Measurements from ENCODE around the gene KMT2C.
"Not testable (repeated sequence)": the region's sequence is repeated elsewhere in the genome, so short reads cannot be mapped to it uniquely, and the experiment has no call there.

Gene KMT2C

DNA sequence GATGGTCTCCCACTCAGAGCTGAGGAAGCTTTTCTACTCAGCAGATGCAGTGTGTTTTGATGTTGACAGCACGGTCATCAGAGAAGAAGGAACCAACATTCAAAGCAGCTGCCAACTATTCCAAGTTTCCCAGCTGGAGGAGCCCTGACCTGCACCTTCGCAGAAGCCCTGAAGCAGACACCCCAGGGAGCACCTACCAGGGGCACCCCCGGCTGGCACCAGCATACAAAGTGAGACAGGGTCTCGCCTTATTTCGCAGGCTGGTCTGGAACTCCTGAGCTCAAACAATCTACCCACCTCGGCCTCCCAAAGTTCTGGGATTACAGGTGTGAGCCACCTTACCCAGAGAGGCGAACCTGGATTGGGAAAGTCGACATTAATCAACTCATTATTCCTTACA lies 68.6 kb downstream of the KMT2C start:
- Histone ChIP-seq H3K4me1 (ENCODE audit: control insufficient read depth, insufficient read depth, low read length) (no peaks in the 10 kb centered on the region), H3K9ac (ENCODE audit: low read depth, low read length) (no peak overlapping the region), H3K4me2 (ENCODE audit: low read length) (no peak overlapping the region), H3K9me3 (replicated peaks; ENCODE audit: low read length) (no peaks in the 10 kb centered on the region), H3K36me3 (ENCODE audit: insufficient read depth, low read length) (no peaks in the 10 kb centered on the region), H3K27me3 (ENCODE audit: control insufficient read depth, insufficient read depth, low read length) (no peaks in the 10 kb centered on the region), H3K4me3 (ENCODE audit: low read length) (no peak overlapping the region)

DNA sequence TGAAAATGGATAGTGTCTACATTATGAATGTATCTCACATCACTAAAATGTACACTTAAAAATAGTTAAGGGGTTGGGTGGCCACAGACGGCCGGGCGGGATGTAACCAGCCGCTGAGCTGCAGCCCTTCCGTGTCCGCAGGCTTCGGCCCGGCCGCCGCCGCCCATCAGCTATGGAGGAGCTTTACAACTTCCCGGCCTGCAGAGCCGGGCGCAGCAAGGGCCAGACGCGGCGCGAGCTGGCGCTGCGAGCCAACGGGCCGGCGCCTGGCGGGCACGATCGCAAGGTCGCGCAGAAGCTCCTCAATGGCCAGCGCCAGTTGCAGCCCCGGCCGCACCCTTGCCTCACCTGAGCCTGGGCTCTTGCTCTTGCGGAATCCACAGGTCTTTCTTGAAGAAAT lies 69.1 kb downstream of the KMT2C start:
- Histone ChIP-seq H3K36me3 (ENCODE audit: insufficient read depth, low read length) (no peaks in the 10 kb centered on the region), H3K9ac (ENCODE audit: low read depth, low read length) (no peak overlapping the region), H3K4me3 (ENCODE audit: low read length) (no peak overlapping the region), H3K27me3 (ENCODE audit: control insufficient read depth, insufficient read depth, low read length) (no peaks in the 10 kb centered on the region), H3K9me3 (replicated peaks; ENCODE audit: low read length) (no peaks in the 10 kb centered on the region), H3K4me1 (ENCODE audit: control insufficient read depth, insufficient read depth, low read length) (no peaks in the 10 kb centered on the region), H3K4me2 (ENCODE audit: low read length) (no peak overlapping the region)

DNA sequence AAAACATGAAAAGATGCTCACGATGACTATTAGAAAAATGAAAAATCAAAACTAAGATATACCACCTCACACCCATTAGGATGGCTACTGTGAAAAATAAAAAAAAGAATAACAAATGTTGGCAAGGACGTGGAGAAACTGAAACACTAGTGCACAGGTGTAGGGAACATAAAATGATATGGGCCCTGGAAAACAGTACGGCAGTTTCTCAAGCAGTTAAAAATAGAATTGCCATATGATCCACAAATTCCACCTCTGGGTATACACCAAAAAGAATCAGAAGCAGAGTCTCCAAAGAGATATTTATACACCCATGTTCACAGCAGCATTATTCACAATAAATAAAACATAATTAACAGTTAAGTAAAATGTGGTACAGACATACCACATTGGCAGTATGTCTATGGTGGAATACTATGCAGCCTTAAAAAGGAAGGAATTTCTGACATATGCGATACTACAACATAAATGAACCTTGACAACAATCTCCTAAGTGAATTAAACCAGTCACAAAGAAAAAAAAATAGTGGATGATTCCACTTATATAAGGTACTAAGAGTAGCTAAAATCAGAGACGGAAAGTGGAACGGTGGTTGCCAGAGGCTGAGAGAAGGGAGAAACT lies 69.7 kb downstream of the KMT2C start:
- H3K4me2 ChIP-seq (ENCODE audit: low read length): no peak overlapping the region
- H3K9me3 ChIP-seq (replicated peaks; ENCODE audit: low read length): no peaks in the 10 kb centered on the region
- H3K4me1 ChIP-seq (ENCODE audit: control insufficient read depth, insufficient read depth, low read length): no peaks in the 10 kb centered on the region
- no peak overlapping the region for H3K9ac ChIP-seq (ENCODE audit: low read depth, low read length)
- H3K4me3 ChIP-seq (ENCODE audit: low read length): no peak overlapping the region
- no peaks in the 10 kb centered on the region for H3K27me3 ChIP-seq (ENCODE audit: control insufficient read depth, insufficient read depth, low read length)
- no peaks in the 10 kb centered on the region for H3K36me3 ChIP-seq (ENCODE audit: insufficient read depth, low read length)

DNA sequence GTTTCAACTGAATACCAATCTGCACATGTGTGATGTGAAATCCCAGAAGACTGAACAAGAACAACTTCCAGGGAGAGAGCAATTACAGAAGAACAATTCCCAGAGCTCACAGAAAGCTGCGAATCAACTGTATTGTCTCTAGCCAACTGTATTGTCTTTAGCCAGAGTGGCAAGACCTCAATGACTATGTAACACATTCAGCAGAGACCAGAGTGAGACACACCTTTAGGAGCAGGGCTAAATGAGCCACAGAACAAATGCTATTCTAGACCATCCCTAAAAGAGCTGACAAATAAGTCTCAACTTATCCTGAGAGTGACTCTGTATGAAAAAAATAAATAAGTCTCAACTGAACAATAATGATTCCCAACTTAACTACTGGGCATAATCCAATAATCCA lies 72.0 kb downstream of the KMT2C start:
- Histone ChIP-seq H3K27me3 (ENCODE audit: control insufficient read depth, insufficient read depth, low read length) (no peaks in the 10 kb centered on the region), H3K36me3 (ENCODE audit: insufficient read depth, low read length) (no peaks in the 10 kb centered on the region), H3K4me1 (ENCODE audit: control insufficient read depth, insufficient read depth, low read length) (no peaks in the 10 kb centered on the region), H3K4me3 (ENCODE audit: low read length) (no peak overlapping the region), H3K9ac (ENCODE audit: low read depth, low read length) (no peak overlapping the region), H3K4me2 (ENCODE audit: low read length) (no peak overlapping the region), H3K9me3 (replicated peaks; ENCODE audit: low read length) (no peaks in the 10 kb centered on the region)

DNA sequence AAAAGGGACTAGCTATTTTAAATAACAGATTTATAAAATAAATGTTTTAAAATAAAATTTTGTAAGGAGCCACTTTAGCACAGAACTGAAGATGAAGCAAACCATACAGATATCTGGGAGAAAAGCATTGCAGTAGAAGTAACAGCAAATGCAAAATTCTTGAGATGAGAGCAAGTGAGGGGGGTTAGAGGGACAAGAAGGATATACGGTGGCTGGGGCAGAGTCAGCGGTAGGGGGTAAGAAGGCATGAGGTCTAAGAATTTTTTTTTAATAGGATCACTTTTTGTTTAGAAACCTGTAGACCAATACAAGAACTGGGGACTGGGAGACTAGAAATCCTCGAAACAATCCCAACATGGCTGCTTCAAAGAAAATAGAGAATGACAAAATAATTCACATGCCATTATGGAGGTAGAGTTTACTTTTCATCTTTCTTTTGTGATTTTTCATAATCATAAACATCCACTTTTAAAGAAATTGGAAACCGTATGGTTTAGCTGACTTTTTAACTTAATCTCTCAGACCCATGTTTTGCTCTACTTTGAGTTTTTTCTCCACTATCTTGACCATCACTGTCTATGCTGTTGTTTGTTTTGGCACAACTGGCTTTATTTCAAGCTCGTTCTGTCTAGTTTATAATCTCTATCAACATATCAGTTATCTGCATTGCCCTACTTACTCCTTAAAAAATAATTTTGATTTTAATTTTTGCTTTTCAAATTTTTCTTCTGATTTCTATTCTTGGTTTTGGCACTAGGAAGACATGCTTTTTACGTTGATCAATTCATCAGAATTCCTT lies 73.5 kb downstream of the KMT2C start:
- H3K9me3 ChIP-seq (replicated peaks; ENCODE audit: low read length): no peaks in the 10 kb centered on the region
- H3K27me3 ChIP-seq (ENCODE audit: control insufficient read depth, insufficient read depth, low read length): no peaks in the 10 kb centered on the region
- no peak overlapping the region for H3K4me2 ChIP-seq (ENCODE audit: low read length)
- no peak overlapping the region for H3K4me3 ChIP-seq (ENCODE audit: low read length)
- H3K9ac ChIP-seq (ENCODE audit: low read depth, low read length): no peak overlapping the region
- H3K4me1 ChIP-seq (ENCODE audit: control insufficient read depth, insufficient read depth, low read length): no peaks in the 10 kb centered on the region
- H3K36me3 ChIP-seq (ENCODE audit: insufficient read depth, low read length): no peaks in the 10 kb centered on the region

DNA sequence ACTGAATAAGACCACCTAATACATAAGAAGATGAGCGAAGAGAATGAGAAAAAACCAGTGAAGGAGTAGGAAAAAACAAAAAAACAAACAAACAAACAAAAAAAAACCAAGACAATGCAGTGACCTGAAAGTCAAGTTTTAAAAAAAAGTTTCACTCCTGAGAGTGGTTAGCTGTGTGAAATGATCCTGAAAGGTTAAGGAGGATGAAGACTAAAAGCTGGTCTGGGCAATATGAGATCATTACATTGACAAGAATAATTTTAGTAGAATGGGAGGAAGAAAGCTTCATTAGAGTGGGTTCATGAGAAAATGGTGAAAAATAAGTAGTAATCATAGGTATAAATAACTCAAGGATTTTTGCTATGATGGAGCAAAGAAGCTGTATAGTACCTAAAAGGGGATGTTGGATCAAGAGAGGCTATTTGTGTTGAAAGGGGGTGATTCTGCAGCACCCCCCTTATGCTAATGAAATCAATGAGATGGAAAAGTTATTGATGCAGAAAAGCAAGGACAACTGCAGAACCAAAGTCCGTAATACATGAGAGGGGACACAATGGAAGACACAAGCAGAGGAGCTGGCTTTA lies 80.2 kb downstream of the KMT2C start:
- H3K27me3 ChIP-seq (ENCODE audit: control insufficient read depth, insufficient read depth, low read length): no peaks in the 10 kb centered on the region
- no peak overlapping the region for H3K9ac ChIP-seq (ENCODE audit: low read depth, low read length)
- no peak overlapping the region for H3K4me3 ChIP-seq (ENCODE audit: low read length)
- no peak overlapping the region for H3K4me2 ChIP-seq (ENCODE audit: low read length)
- peaks cover 18% of the 10 kb centered on the region for H3K4me1 ChIP-seq (ENCODE audit: control insufficient read depth, insufficient read depth, low read length)
- H3K9me3 ChIP-seq (replicated peaks; ENCODE audit: low read length): no peaks in the 10 kb centered on the region
- no peaks in the 10 kb centered on the region for H3K36me3 ChIP-seq (ENCODE audit: insufficient read depth, low read length)

DNA sequence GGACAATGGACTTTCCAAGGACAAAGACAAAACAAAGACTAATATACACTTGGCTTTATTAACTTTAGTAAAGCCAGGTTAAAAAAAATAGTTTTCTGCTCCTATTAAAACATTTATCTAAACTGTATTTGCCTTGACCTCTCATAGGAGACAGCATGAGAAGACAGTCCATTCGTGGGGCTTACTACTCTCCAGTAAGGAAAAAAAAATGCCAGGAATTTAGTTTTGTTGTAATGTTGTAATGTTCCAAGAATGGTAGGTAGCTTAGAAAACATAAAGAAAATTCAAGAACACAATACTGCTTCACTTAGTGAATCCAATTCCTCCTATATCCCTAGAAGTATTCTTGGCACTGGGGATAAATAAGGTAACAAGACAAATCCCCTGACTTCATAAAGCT lies 81.7 kb downstream of the KMT2C start:
- Histone ChIP-seq H3K4me2 (ENCODE audit: low read length) (peak overlapping the region; percentile 9), H3K9ac (ENCODE audit: low read depth, low read length) (no peak overlapping the region), H3K27me3 (ENCODE audit: control insufficient read depth, insufficient read depth, low read length) (no peaks in the 10 kb centered on the region), H3K4me1 (ENCODE audit: control insufficient read depth, insufficient read depth, low read length) (peaks cover 18% of the 10 kb centered on the region), H3K4me3 (ENCODE audit: low read length) (no peak overlapping the region), H3K9me3 (replicated peaks; ENCODE audit: low read length) (no peaks in the 10 kb centered on the region), H3K36me3 (ENCODE audit: insufficient read depth, low read length) (peaks cover 3% of the 10 kb centered on the region)

DNA sequence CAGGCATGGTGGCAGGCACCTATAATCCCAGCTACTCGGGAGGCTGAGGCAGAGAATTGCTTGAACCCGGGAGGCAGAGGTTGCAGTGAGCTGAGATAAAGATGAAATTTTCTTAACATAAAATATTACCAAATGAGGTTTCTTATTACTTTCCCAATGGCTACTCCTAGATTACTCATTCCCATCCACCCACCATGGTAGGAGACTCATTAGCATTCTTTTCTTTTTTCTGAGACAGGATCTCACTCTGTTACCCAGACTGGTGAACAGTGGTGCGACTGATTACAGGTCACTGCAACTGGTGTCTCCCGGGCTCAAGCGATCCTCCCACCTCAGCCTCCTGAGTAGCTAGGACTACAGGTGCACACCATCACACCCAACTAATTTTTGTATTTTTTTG lies 82.5 kb downstream of the KMT2C start:
- H3K9me3 ChIP-seq (replicated peaks; ENCODE audit: low read length); H3K36me3 ChIP-seq (ENCODE audit: insufficient read depth, low read length); H3K4me3 ChIP-seq (ENCODE audit: low read length); H3K27me3 ChIP-seq (ENCODE audit: control insufficient read depth, insufficient read depth, low read length); H3K4me2 ChIP-seq (ENCODE audit: low read length); H3K9ac ChIP-seq (ENCODE audit: low read depth, low read length): not testable (repeated sequence)
- peaks cover 18% of the 10 kb centered on the region for H3K4me1 ChIP-seq (ENCODE audit: control insufficient read depth, insufficient read depth, low read length)

DNA sequence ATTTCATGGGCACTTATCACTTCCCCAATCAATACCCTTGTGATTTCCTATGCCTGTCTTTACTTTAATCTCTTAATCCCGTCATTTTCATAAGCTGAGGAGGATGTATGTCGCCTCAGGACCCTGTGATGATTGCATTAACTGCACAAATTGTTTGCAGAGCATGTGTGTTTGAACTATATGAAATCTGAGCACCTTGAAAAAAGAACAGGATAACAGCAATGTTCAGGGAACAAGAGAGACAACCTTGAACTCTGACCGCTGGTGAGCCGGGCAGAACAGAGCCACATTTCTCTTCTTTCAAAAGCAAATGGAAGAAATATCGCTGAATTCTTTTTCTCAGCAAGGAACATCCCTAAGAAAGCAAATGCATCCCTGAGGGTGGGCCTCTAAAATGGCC lies 84.1 kb downstream of the KMT2C start:
- H3K9me3 ChIP-seq (replicated peaks; ENCODE audit: low read length); H3K4me2 ChIP-seq (ENCODE audit: low read length); H3K9ac ChIP-seq (ENCODE audit: low read depth, low read length); H3K4me3 ChIP-seq (ENCODE audit: low read length); H3K27me3 ChIP-seq (ENCODE audit: control insufficient read depth, insufficient read depth, low read length): not testable (repeated sequence)
- peaks cover 10% of the 10 kb centered on the region for H3K36me3 ChIP-seq (ENCODE audit: insufficient read depth, low read length)
- H3K4me1 ChIP-seq (ENCODE audit: control insufficient read depth, insufficient read depth, low read length): peaks cover 18% of the 10 kb centered on the region

DNA sequence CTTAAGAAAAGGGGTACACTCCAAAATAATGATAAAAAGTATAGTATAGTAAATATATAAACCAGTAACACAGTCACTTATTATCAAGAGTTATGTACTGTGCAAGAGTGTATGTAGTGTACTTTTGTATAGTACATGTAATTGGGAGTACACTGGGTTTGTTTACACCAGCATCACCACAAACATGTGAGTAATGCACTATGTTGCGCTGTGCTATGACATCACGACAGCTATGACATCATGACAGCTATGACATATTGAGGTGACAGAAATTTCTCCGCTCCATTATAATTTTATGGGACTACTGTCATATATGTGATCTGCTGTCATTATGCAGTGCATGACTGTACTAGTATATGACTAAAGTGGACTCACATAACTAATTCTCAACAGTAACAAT lies 84.6 kb downstream of the KMT2C start:
- Histone ChIP-seq H3K9ac (ENCODE audit: low read depth, low read length) (no peak overlapping the region), H3K36me3 (ENCODE audit: insufficient read depth, low read length) (peaks cover 10% of the 10 kb centered on the region), H3K4me1 (ENCODE audit: control insufficient read depth, insufficient read depth, low read length) (peaks cover 18% of the 10 kb centered on the region), H3K4me3 (ENCODE audit: low read length) (no peak overlapping the region), H3K4me2 (ENCODE audit: low read length) (no peak overlapping the region), H3K27me3 (ENCODE audit: control insufficient read depth, insufficient read depth, low read length) (no peaks in the 10 kb centered on the region), H3K9me3 (replicated peaks; ENCODE audit: low read length) (no peaks in the 10 kb centered on the region)

DNA sequence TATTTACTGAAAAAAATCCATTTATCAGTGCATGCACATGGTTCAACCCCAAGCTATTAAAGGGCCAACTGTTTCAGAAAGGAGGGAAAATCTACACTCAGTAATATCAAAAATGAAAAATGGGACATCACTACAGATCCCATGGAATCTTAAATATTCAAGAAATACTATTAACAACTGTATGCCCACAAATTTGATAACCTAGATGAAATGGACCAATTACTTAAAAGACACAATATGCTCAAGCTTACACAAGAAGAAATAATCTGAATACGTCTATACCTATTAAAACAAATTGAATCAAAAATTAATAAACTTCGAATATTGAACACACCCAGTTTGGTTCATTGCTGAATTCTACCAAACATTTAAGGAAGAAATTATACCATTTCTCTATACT lies 87.9 kb downstream of the KMT2C start:
- H3K4me1 ChIP-seq (ENCODE audit: control insufficient read depth, insufficient read depth, low read length): peaks cover under 1% of the 10 kb centered on the region
- H3K4me3 ChIP-seq (ENCODE audit: low read length): no peak overlapping the region
- H3K36me3 ChIP-seq (ENCODE audit: insufficient read depth, low read length): peaks cover 10% of the 10 kb centered on the region
- H3K9ac ChIP-seq (ENCODE audit: low read depth, low read length): no peak overlapping the region
- no peaks in the 10 kb centered on the region for H3K9me3 ChIP-seq (replicated peaks; ENCODE audit: low read length)
- no peak overlapping the region for H3K4me2 ChIP-seq (ENCODE audit: low read length)
- no peaks in the 10 kb centered on the region for H3K27me3 ChIP-seq (ENCODE audit: control insufficient read depth, insufficient read depth, low read length)

DNA sequence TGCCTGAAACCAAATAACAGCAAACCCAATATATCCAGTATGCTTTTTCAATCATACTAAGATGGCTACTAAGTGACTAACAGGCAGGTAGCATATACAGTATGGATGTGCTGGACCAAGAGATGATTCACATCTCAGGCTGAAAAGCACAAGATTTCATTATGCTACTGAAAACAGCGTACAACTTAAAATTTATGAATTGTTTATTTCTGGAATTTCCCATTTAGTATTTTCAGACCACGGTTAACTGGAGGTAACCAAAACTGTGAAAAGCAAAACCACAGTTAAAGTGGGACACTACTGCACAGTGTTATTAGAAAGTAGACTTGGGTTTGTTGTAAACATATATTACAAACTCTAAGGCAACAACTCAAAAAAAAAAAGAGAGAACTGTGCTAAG lies 91.5 kb downstream of the KMT2C start:
- no peaks in the 10 kb centered on the region for H3K9me3 ChIP-seq (replicated peaks; ENCODE audit: low read length)
- H3K4me1 ChIP-seq (ENCODE audit: control insufficient read depth, insufficient read depth, low read length): peaks cover 4% of the 10 kb centered on the region
- H3K4me3 ChIP-seq (ENCODE audit: low read length): no peak overlapping the region
- peaks cover 7% of the 10 kb centered on the region for H3K36me3 ChIP-seq (ENCODE audit: insufficient read depth, low read length)
- no peaks in the 10 kb centered on the region for H3K27me3 ChIP-seq (ENCODE audit: control insufficient read depth, insufficient read depth, low read length)
- no peak overlapping the region for H3K9ac ChIP-seq (ENCODE audit: low read depth, low read length)
- H3K4me2 ChIP-seq (ENCODE audit: low read length): no peak overlapping the region

Data from skeletal muscle satellite cell (primary cell).